ENCODE results near the gene PABPN1.

The PABPN1 gene

GRCh38 chr14:23358042-23358441 lies 36.8 kb downstream of the PABPN1 start:
- DNase-seq (ENCODE audit: low read depth): no peak

DNA sequence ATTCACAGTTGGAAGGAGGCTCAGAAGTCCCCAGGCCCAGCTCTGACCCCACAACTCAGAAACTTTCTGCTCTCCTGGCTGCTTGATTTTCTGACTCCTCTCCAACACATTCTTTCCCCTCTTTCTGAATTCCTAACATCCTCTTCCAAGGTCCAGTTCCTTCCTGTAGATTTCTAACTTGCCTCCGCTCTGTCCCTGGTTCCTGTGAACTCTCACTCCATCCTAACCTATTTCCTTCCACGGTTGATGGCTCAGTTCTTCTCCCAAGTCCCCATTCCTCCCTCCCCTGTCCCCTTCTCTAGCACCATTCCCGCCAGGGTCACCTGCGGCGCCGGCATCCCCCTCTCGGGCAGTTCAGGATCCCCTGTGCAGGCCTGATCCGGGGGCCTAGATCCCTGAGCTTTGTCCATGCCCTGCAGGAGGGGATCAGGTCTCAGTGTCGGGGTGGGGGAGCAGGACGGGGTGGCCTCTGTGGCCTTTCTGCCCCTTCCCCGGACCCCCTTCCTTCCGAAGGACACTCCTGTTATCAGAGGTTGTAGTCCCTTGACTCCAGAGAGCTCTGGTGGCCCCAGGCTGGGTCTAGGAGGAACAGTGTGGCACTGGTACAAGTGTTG lies 37.4 kb downstream of the PABPN1 start:
- no peak for DNase-seq (ENCODE audit: low read depth)

GRCh38 chr14:23359167-23359626 lies 37.9 kb downstream of the PABPN1 start:
- no peak for DNase-seq (ENCODE audit: low read depth)

DNA sequence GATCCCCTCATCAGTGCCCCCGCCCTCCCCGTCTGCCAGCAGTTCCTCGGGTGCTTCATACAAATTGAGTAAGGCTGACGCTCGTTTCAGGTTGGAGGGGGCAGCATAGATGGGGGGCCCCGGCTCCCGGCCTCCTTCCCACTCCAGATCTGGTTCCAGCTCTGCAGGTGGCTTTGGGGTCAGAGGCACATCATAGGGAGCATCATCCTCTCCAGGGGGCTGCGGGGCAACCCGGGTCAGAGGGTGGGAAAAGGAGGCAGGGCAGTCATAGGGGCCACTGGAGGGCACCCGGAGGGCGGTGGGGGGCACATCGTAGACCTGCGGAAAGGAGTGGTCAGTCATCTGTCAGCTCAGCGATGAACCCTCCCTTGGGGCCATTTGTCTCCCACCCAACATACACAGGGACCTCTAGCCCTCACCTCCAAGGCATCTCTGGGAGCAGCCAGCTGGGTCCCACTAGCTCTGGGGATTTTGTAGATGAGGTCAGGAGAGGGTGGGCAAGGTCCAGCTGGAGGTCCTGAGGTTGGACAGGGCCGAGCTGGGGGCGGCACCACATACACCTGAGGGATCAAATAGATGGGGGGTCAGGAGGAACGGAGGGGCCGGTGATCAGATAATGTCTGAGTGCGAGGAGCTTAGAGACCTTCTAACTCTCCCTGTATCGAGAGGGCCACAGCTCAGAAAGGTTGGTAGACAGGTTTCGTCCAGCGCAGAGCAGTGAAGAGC lies 38.6 kb downstream of the PABPN1 start:
- no peak for DNase-seq (ENCODE audit: low read depth)

GRCh38 chr14:23360496-23360895 lies 39.2 kb downstream of the PABPN1 start:
- no peak for DNase-seq (ENCODE audit: low read depth)

DNA sequence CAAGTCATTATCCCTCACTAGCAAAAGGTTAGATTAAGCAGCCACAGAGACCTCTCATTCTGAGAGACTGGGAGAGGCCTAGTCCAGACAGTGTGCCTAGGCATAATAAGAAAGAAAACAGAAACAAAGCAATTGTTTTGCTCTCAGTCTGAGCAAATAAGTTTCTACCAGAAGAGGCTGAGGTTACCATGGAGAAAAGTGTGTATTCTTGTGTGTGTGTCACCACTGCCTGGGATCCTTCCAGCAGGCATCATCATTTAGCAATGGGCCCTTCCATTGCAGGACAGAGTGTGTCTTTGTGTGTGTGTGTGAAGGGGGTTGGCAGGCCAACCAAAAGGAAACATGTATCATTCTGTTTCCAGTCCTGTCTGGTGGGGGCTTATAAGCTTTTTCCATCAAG lies 40.1 kb downstream of the PABPN1 start:
- no peak for DNase-seq (ENCODE audit: low read depth)

DNA sequence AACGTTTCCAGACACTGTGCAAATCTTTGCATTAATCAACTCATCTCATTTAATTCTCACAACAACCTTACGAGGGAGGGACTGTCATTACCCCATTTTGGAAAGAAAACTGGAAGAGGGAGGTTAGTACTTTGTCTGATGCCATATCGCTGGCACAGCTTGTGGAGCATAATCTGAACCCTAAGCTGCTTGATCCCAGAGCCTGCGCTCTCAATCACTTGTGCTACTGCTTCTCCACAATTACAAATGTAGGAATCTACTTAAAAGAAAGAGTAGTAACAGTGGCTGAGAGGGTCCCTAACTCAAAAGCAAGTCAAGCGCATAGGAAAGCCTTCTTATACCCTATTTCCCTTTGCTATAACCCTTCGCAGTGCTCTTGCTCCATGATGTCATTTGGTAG lies 40.5 kb downstream of the PABPN1 start:
- no peak for DNase-seq (ENCODE audit: low read depth)

DNA sequence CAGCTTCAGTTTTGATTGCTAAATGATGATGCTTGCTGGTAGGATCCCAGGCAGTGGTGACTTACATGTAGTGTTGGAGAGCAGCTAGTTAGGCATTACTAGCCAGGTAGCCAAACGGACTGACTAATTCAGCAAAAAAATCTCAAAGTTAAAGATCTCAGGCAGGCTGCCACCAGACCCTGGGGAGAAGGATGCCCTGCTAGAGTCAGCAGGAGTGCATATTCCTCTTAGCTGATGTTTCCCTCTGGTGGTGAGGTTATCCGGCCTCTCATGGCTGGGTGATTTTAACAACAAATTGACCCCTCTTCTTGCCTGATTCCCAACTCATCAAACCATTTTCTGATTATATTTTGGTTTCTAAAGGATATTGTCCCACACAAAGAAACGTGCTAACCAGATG lies 40.9 kb downstream of the PABPN1 start:
- DNase-seq (ENCODE audit: low read depth): no peak

- no peak for DNase-seq (ENCODE audit: low read depth)
These were observed 43.1 kb downstream of the PABPN1 start for GRCh38 chr14:23364164-23365035.

DNA sequence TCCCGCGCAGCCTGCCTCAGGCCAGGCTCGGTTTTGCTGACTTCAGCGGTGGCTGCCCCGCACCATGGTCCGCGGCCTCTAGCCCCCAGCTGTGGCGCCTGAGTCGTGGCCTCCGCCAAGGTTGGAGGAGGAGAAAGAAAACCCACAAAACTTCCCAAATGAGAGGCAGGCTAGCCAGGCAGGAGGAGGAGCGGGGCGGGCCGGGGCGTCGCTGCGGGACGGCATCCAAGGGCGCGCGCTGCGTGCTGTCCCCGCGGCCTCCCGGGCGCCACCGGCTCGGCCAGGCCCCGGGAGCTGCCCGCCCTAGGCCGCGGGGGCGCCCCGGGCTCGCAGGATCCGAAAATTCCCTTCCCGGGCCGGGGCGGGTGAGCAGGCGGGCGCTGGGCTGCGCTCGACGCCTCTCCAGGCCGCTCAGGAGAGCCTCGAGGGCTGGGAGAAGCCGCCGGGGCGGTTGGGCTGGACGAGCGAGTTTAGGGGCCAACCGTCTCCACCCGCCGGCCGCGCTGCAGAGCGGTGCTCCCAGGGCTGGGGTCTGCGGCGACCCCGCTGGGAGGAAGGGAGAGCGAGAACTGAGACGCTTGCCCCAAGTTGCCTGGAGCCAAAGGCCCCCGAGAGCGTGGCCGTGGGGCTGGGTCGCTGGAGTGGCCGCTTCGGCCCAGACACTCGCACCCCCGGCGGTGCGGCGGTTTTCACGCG lies 43.9 kb downstream of the PABPN1 start, which contains the start of gene EFS:
EFS (minus strand) TSS at position 137 of the 696 bp plus-strand sequence. CDS start 147 bp downstream, outside the sequence.
- DNase-seq (ENCODE audit: low read depth): no peak

GRCh38 chr14:23365732-23366425 lies 44.6 kb downstream of the PABPN1 start:
- DNase-seq (ENCODE audit: low read depth): no peak

GRCh38 chr14:23366426-23366921 lies 45.2 kb downstream of the PABPN1 start:
- no peak for DNase-seq (ENCODE audit: low read depth)

GRCh38 chr14:23370221-23370620 lies 49.0 kb downstream of the PABPN1 start:
- DNase-seq (ENCODE audit: low read depth): no peak

GRCh38 chr14:23371865-23372264 lies 50.6 kb downstream of the PABPN1 start:
- DNase-seq (ENCODE audit: low read depth): no peak

DNA sequence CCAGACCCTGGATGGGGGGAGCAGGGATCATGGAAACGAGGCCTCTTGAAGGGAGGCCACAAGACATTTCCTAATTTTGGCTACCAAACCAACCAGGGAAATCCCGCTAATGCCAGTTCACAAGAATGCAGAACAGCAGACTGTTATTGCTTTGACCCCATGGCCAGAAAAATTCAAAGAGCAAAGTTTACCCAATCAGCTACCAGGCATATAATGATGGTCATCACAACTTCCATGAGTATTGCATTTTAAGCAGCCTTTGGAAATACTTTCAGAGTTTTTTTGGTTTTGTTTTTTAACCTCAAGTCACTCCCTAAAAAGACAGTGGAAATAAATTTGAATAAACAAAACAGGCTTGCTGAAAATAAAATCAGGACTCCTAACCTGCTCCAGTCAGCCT lies 51.3 kb downstream of the PABPN1 start, which contains the start of gene IL25:
IL25 (plus strand) TSS at position 301 of the 400 bp plus-strand sequence.
- no peak for DNase-seq (ENCODE audit: low read depth)

DNA sequence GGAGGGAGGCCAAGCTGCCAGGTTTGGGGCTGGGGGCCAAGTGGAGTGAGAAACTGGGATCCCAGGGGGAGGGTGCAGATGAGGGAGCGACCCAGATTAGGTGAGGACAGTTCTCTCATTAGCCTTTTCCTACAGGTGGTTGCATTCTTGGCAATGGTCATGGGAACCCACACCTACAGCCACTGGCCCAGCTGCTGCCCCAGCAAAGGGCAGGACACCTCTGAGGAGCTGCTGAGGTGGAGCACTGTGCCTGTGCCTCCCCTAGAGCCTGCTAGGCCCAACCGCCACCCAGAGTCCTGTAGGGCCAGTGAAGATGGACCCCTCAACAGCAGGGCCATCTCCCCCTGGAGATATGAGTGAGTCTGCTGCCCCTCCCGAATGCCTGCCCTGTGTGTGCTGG lies 51.8 kb downstream of the PABPN1 start:
- DNase-seq (ENCODE audit: low read depth): no peak

Measured in HS-27A (cell line).